A549 (cell line): ENCODE measurements around the gene LARGE1.

Experiments
- CTCF ChIP-seq: fragments of >200 bp; sonication (Bioruptor Twin); formaldehyde crosslinking; IDR thresholded peaks from 3 replicates; pipeline ENCODE4 v1.5.1; 2016
- RNF2 ChIP-seq: fragments of 200-600 bp; sonication (generic); IDR thresholded peaks from 2 replicates; pipeline ENCODE4 v1.6.1; 2016; ENCODE audit warnings: low read depth, mild to moderate bottlenecking, antibody characterized with exemption, moderate library complexity, borderline replicate concordance

DNA sequence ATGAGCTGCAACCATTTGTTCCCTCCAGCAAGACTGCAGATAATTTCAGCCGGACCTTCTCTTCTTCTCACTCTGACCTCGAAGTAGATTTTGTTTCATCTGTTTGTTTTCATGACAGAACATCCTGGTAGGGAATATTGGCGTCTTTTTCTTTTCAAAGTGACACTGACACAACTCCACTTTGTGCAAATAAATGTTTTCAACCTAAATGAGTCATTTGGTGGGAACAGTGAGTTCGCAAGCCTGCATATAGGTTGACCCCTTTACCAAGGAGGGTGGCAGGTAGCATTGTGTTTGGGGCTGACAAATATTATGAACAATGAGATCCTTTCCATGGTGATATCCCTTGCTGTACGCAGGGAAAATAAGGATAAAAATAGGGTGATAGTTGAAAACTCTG, 55.0 kb downstream of the LARGE1 start:
- no peak for TF ChIP-seq CTCF
- no peak for TF ChIP-seq RNF2
